ENCODE data around the gene FOCAD. TPM values are rescaled to one million over a fixed set of nuclear protein-coding genes. Genes with fewer than 3 reads are reported as not detected.

FOCAD gene
- total RNA-seq, 1 experiment from 2014 or later: 43.3 TPM

DNA sequence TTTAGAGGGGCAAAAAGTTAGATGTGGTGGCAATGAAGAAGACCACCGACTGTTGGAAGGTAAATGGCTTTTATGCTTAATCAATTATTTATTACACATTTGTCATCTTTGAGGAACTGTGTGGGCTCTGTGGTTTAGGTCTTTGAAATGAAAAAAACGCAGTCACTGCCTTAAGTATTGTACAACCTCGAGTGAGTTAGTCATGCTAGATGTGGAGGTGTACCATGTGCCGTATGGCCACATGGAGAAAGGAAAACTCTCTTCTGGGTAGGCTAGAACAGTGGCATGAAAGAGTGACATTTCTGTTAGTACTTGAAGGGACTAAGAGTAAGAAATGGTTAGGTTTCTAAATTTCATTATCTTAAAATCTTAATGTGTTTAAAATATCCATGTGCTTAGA, 181.3 kb downstream of the FOCAD start:
- no CpG with 5 or more reads among the region's 4 CpGs for WGBS (ENCODE audit: extremely low coverage, insufficient read length, low lambda C conversion rate)
- no peak overlapping the region for H3T11ph ChIP-seq (ENCODE audit: low read length)
- H3K79me2 ChIP-seq (ENCODE audit: insufficient read depth, low read length): no peaks in the 10 kb centered on the region
- DNase-seq: no peak
- Mint-ChIP-seq H3K27ac (no peak overlapping the region), H3K27me3 (ENCODE audit: low read depth) (no peaks in the 10 kb centered on the region), H3K4me3 (no peak overlapping the region), H3K36me3 (ENCODE audit: insufficient read depth in 1 of 3, low read depth in 3 of 3) (no peaks in the 10 kb centered on the region), H3K9me3 (no peaks in the 10 kb centered on the region), H3K4me1 (no peaks in the 10 kb centered on the region; a peak in 1 of 4 replicates)
- H3K4ac ChIP-seq (ENCODE audit: low read depth, low read length): no peak overlapping the region
- H3K27ac ChIP-seq (ENCODE audit: insufficient read length, low read depth, low read length): no peak overlapping the region
- H2AFZ ChIP-seq (ENCODE audit: low read length): no peak overlapping the region
- no peak overlapping the region for H2BK12ac ChIP-seq (ENCODE audit: insufficient read length, low read depth, low read length)
- no peak overlapping the region for H2BK20ac ChIP-seq (ENCODE audit: low read depth, low read length, poor library complexity, severe bottlenecking)
- H2BK120ac ChIP-seq (ENCODE audit: low read depth, low read length, poor library complexity, severe bottlenecking): no peak overlapping the region
- H3K9ac ChIP-seq (ENCODE audit: extremely low read depth, insufficient read length, low read length): no peak overlapping the region
- H3K56ac ChIP-seq (ENCODE audit: insufficient read length, low read depth, low read length): no peak overlapping the region
- no peaks in the 10 kb centered on the region; the same call in 1 of the 2 replicates for H3K4me1 ChIP-seq (ENCODE audit: insufficient read depth, low read length)
- no peak overlapping the region for H2AK5ac ChIP-seq (ENCODE audit: insufficient read length, low read length)
- no peaks in the 10 kb centered on the region for H3K23me2 ChIP-seq (ENCODE audit: insufficient read length, low read depth, low read length, poor library complexity, severe bottlenecking)
- H3K18ac ChIP-seq (ENCODE audit: insufficient read length, low read depth, low read length): no peak overlapping the region
- TF ChIP-seq, protein P1, sequence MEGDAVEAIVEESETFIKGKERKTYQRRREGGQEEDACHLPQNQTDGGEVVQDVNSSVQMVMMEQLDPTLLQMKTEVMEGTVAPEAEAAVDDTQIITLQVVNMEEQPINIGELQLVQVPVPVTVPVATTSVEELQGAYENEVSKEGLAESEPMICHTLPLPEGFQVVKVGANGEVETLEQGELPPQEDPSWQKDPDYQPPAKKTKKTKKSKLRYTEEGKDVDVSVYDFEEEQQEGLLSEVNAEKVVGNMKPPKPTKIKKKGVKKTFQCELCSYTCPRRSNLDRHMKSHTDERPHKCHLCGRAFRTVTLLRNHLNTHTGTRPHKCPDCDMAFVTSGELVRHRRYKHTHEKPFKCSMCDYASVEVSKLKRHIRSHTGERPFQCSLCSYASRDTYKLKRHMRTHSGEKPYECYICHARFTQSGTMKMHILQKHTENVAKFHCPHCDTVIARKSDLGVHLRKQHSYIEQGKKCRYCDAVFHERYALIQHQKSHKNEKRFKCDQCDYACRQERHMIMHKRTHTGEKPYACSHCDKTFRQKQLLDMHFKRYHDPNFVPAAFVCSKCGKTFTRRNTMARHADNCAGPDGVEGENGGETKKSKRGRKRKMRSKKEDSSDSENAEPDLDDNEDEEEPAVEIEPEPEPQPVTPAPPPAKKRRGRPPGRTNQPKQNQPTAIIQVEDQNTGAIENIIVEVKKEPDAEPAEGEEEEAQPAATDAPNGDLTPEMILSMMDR (conservative IDR thresholded peaks at IDR 0.05): no peak
- no peak overlapping the region for H4K5ac ChIP-seq (ENCODE audit: insufficient read length, low read depth, low read length)
- H3K4me2 ChIP-seq (ENCODE audit: insufficient read depth, insufficient read length, low read length): no peak overlapping the region
- H3K27me3 ChIP-seq (ENCODE audit: insufficient read depth, low read length): no peaks in the 10 kb centered on the region
- H3K14ac ChIP-seq (ENCODE audit: insufficient read depth, low read length): no peak overlapping the region
- H3K9me3 ChIP-seq (ENCODE audit: control insufficient read depth, low read depth, low read length): no peaks in the 10 kb centered on the region
- H2BK5ac ChIP-seq (ENCODE audit: insufficient read length, low read length): no peak overlapping the region
- no peak overlapping the region for H3K23ac ChIP-seq (ENCODE audit: insufficient read length, low read depth, low read length)
- no peak overlapping the region for H4K8ac ChIP-seq (replicated peaks; ENCODE audit: insufficient read length, low read depth, low read length)
- H4K91ac ChIP-seq (ENCODE audit: insufficient read length, low read depth, low read length): no peak overlapping the region
- H4K20me1 ChIP-seq (ENCODE audit: control insufficient read depth, insufficient read depth, insufficient read length): no peaks in the 10 kb centered on the region
- H3K79me1 ChIP-seq (ENCODE audit: insufficient read depth, low read depth, low read length, poor library complexity, severe bottlenecking): no peaks in the 10 kb centered on the region
- no peak overlapping the region for H2BK15ac ChIP-seq (ENCODE audit: low read depth, low read length)
